ENCODE measurements around the gene SMC4. TPM values are rescaled to one million over a fixed set of nuclear protein-coding genes. Genes with fewer than 3 reads are reported as not detected.

SMC4 gene
- total RNA-seq, 1 experiment from 2014 or later = 183 TPM

- H4K20me1 ChIP-seq (ENCODE audit: low read length) = peaks cover 4% of the 10 kb centered on the region; the same call in 1 of the 2 replicates
- BruUV-seq (replicated peaks) = no TSS peak
- H3F3A ChIP-seq (ENCODE audit: low read length, unreplicated experiment) = no peaks in the 10 kb centered on the region
- TF ChIP-seq EZH2 (IDR thresholded peaks at IDR 0.05; ENCODE audit: low read length, unreplicated experiment) (no peak), CTCF (conservative IDR thresholded peaks at IDR 0.05; ENCODE audit: low read depth, low read length) (no peak), EZH2phosphoT487 (IDR thresholded peaks at IDR 0.05; ENCODE audit: borderline replicate concordance, low read length) (no peak)
- DNase-seq (peak; percentile 52), ATAC-seq (peak; percentile 9; the same call in 1 of the 2 replicates)
- no peaks in the 10 kb centered on the region for H3K36me3 ChIP-seq (ENCODE audit: low read depth, low read length)
- peaks cover 17% of the 10 kb centered on the region for H3K4me1 ChIP-seq (ENCODE audit: insufficient read depth, low read length)
- H3K27ac ChIP-seq (ENCODE audit: low read length) = no peak overlapping the region
- ChIA-PET POLR2A (ENCODE audit: unreplicated experiment) (no interaction called here), CTCF (no interaction called here)
- H3K4me3 ChIP-seq (ENCODE audit: low read length) = no peak overlapping the region
- H3K9me2 ChIP-seq (replicated peaks; ENCODE audit: low read length) = no peaks in the 10 kb centered on the region
- peak overlapping the region; percentile 25 for H3K4me2 ChIP-seq (ENCODE audit: low read length)
- intact Hi-C loops (cut with micrococcal nuclease) = no loop called here
- no peak overlapping the region for H2AFZ ChIP-seq (ENCODE audit: low read length)
- no peak overlapping the region for H3K9ac ChIP-seq (ENCODE audit: low read length)
- no peaks in the 10 kb centered on the region for H3K27me3 ChIP-seq (ENCODE audit: low read length)
- H3K9me3 ChIP-seq (ENCODE audit: low read length) = no peaks in the 10 kb centered on the region
- peaks cover 36% of the 10 kb centered on the region for H3K79me2 ChIP-seq (ENCODE audit: low read length)
Observed at GRCh38 chr3:160395297-160395696, 4.2 kb upstream of the SMC4 start.

GRCh38 chr3:160398820-160399124, 678 bp upstream of the SMC4 start:
- no peaks in the 10 kb centered on the region for H3K9me2 ChIP-seq (replicated peaks; ENCODE audit: low read length)
- peaks cover 38% of the 10 kb centered on the region for H4K20me1 ChIP-seq (ENCODE audit: low read length)
- H3K9me3 ChIP-seq (ENCODE audit: low read length) = no peaks in the 10 kb centered on the region
- intact Hi-C loops (cut with micrococcal nuclease) = loop anchor here (1.0 kb wide), 2 partner anchors 16 to 24 kb away; no protein-coding TSS in a partner anchor
- peak overlapping the region; percentile 93 for H2AFZ ChIP-seq (ENCODE audit: low read length)
- H3K9ac ChIP-seq (ENCODE audit: low read length) = peak overlapping the region; percentile 97
- no peak for TF ChIP-seq EZH2phosphoT487 (IDR thresholded peaks at IDR 0.05; ENCODE audit: borderline replicate concordance, low read length)
- TF ChIP-seq CTCF (conservative IDR thresholded peaks at IDR 0.05; ENCODE audit: low read depth, low read length) = no peak
- no peak for TF ChIP-seq EZH2 (IDR thresholded peaks at IDR 0.05; ENCODE audit: low read length, unreplicated experiment)
- ATAC-seq (peak; percentile 11), DNase-seq (peak; percentile 12)
- no peak overlapping the region for H3K27ac ChIP-seq (ENCODE audit: low read length)
- ChIA-PET POLR2A (ENCODE audit: unreplicated experiment) (no interaction called here), CTCF (no interaction called here)
- no TSS peak for BruUV-seq (replicated peaks)
- peaks cover 70% of the 10 kb centered on the region for H3K79me2 ChIP-seq (ENCODE audit: low read length)
- peak overlapping the region; percentile 95 for H3K4me2 ChIP-seq (ENCODE audit: low read length)
- H3K27me3 ChIP-seq (ENCODE audit: low read length) = no peaks in the 10 kb centered on the region
- peaks cover 23% of the 10 kb centered on the region for H3K36me3 ChIP-seq (ENCODE audit: low read depth, low read length)
- peak overlapping the region; percentile 92 for H3K4me3 ChIP-seq (ENCODE audit: low read length)
- H3K4me1 ChIP-seq (ENCODE audit: insufficient read depth, low read length) = peaks cover 23% of the 10 kb centered on the region
- H3F3A ChIP-seq (ENCODE audit: low read length, unreplicated experiment) = no peaks in the 10 kb centered on the region

- TSS peak; percentile 40 for BruUV-seq (replicated peaks)
- ChIA-PET CTCF (no interaction called here), POLR2A (ENCODE audit: unreplicated experiment) (no interaction called here)
- H4K20me1 ChIP-seq (ENCODE audit: low read length) = peaks cover 52% of the 10 kb centered on the region
- peak overlapping the region; percentile 92 for H3K4me3 ChIP-seq (ENCODE audit: low read length)
- peak overlapping the region; percentile 93 for H3K27ac ChIP-seq (ENCODE audit: low read length)
- H2AFZ ChIP-seq (ENCODE audit: low read length) = peak overlapping the region; percentile 93
- no peak; the same call in 1 of the 2 replicates for ATAC-seq
- H3K9me3 ChIP-seq (ENCODE audit: low read length) = no peaks in the 10 kb centered on the region
- no peak for TF ChIP-seq CTCF (conservative IDR thresholded peaks at IDR 0.05; ENCODE audit: low read depth, low read length)
- no peak for TF ChIP-seq EZH2 (IDR thresholded peaks at IDR 0.05; ENCODE audit: low read length, unreplicated experiment)
- TF ChIP-seq EZH2phosphoT487 (IDR thresholded peaks at IDR 0.05; ENCODE audit: borderline replicate concordance, low read length) = no peak
- H3K9ac ChIP-seq (ENCODE audit: low read length) = peak overlapping the region; percentile 97
- peak overlapping the region; percentile 95 for H3K4me2 ChIP-seq (ENCODE audit: low read length)
- H3F3A ChIP-seq (ENCODE audit: low read length, unreplicated experiment) = no peaks in the 10 kb centered on the region
- peaks cover 35% of the 10 kb centered on the region for H3K36me3 ChIP-seq (ENCODE audit: low read depth, low read length)
- H3K79me2 ChIP-seq (ENCODE audit: low read length) = peaks cover 84% of the 10 kb centered on the region
- no peaks in the 10 kb centered on the region for H3K9me2 ChIP-seq (replicated peaks; ENCODE audit: low read length)
- peak; percentile 21 for DNase-seq
- intact Hi-C loops (cut with micrococcal nuclease) = no loop called here
- no peaks in the 10 kb centered on the region for H3K27me3 ChIP-seq (ENCODE audit: low read length)
- H3K4me1 ChIP-seq (ENCODE audit: insufficient read depth, low read length) = peaks cover 30% of the 10 kb centered on the region
Observed at GRCh38 chr3:160400030-160400701, 716 bp downstream of the SMC4 start.
